Panc1 (cell line): ENCODE measurements around the gene TNFRSF14. TPM values are rescaled to one million over a fixed set of nuclear protein-coding genes. Genes with fewer than 3 reads are reported as not detected.

ENCODE experiments used
- ATAC-seq: fragments of 200-7000 bp; cut with Tn5 transposase; 2 replicates; pipeline ENCODE4 v1.9.1; 2020; ENCODE audit warnings: mild to moderate bottlenecking, moderate library complexity
- BruUV-seq: library from RNA; stranded (reverse); fragments of 400-500 nt; replicated peaks from 2 replicates; lab custom pipeline; 2021; lab: Mats Ljungman, UMichigan
- CTCF ChIA-PET: fragments of 300-600 bp; sonication (Branson Sonifier 250); formaldehyde crosslinking; loops from one replicate; lab custom pipeline; 2022; ENCODE audit warnings: antibody characterized with exemption; lab: Charles Lee
- POLR2A ChIA-PET: fragments of 300-600 bp; sonication (Branson Sonifier 250); formaldehyde crosslinking; loops from one replicate; lab custom pipeline; 2022; ENCODE audit warnings: antibody characterized with exemption; lab: Charles Lee
- DNase-seq: peaks from one replicate; pipeline ENCODE4 v3.0.0-alpha.2; 2010; ENCODE audit warnings: low read depth, low spot score
- H3K27ac ChIP-seq: 2 replicates; pipeline ENCODE4 v1.5.1; 2011; ENCODE audit warnings: mild to moderate bottlenecking, low read length, inconsistent platforms
- H3K27me3 ChIP-seq: fragments of 200-500 bp; sonication (Bioruptor generic); 2 replicates; pipeline ENCODE4 v1.6.0; 2014; ENCODE audit warnings: low read length, inconsistent platforms; ENCODE audit not compliant: control insufficient read depth, insufficient read depth
- H3K36me3 ChIP-seq: fragments of 200-500 bp; sonication (Bioruptor generic); 2 replicates; pipeline ENCODE4 v1.5.1; 2014; ENCODE audit warnings: inconsistent platforms, mild to moderate bottlenecking, low read length, moderate library complexity; ENCODE audit not compliant: control insufficient read depth, insufficient read depth
- H3K4me1 ChIP-seq: 2 replicates; pipeline ENCODE4 v1.5.1; 2011; ENCODE audit warnings: inconsistent platforms, mild to moderate bottlenecking, low read length, moderate library complexity; ENCODE audit not compliant: control insufficient read depth, insufficient read depth
- H3K4me3 ChIP-seq, 2 experiments: 2 replicates each; pipeline ENCODE4 v1.5.1; 2011 to 2012; ENCODE audit warnings: low read depth in 2 of 2, low read length in 2 of 2, mild to moderate bottlenecking in 2 of 2, inconsistent platforms in 1 of 2, moderate library complexity in 1 of 2
- H3K9me3 ChIP-seq: fragments of 200-500 bp; sonication (Bioruptor generic); 2 replicates; pipeline ENCODE4 v1.5.1; 2014; ENCODE audit warnings: low read depth, mild to moderate bottlenecking, inconsistent platforms, low read length, moderate library complexity; ENCODE audit not compliant: control insufficient read depth, insufficient read depth
- CTCF ChIP-seq: fragments of 450-650 bp; IDR thresholded peaks from 2 replicates; pipeline ENCODE4 v1.5.1; 2017; ENCODE audit warnings: mild to moderate bottlenecking
- POLR2AphosphoS5 ChIP-seq: IDR thresholded peaks from 2 replicates; pipeline ENCODE4 v1.6.1; 2012; ENCODE audit warnings: mild to moderate bottlenecking, low read depth, low read length, moderate library complexity
- REST ChIP-seq, 2 experiments: IDR thresholded peaks; 2 replicates each; pipeline ENCODE4 v1.6.1; 2011 to 2012; ENCODE audit warnings: low read depth in 2 of 2, control low read depth in 1 of 2, low read length in 1 of 2, mild to moderate bottlenecking in 1 of 2, moderate library complexity in 1 of 2; ENCODE audit not compliant: insufficient read depth in 1 of 2
- SIN3A ChIP-seq: IDR thresholded peaks from 2 replicates; pipeline ENCODE4 v1.6.1; 2012; ENCODE audit warnings: low read depth, mild to moderate bottlenecking, low read length, moderate library complexity, borderline replicate concordance; ENCODE audit not compliant: insufficient read depth
- TCF7L2 ChIP-seq: IDR thresholded peaks from 2 replicates; pipeline ENCODE4 v1.6.1; 2011; ENCODE audit warnings: mild to moderate bottlenecking, low read depth, low read length, inconsistent platforms
- in situ Hi-C: cut with HindIII; loops from 2 replicates; pipeline ENCODE4 v1.10.0; 2016; ENCODE audit warnings: low sequenced_read_pairs, low pct_unique_long_range_greater_than_20kb
- intact Hi-C: fragments of 100-400 bp; cut with micrococcal nuclease; formaldehyde crosslinking; loops from one replicate; pipeline ENCODE4 v1.10.0; 2022; ENCODE audit not compliant: unreplicated experiment
- total RNA-seq: library from RNA; stranded (reverse); gene quantifications from one replicate; pipeline ENCODE4 v1.2.1, GENCODE V29; 2021; ENCODE audit not compliant: unreplicated experiment

TNFRSF14 gene
- total RNA-seq, 1 experiment from 2014 or later: 20.1 TPM

- ChIA-PET POLR2A (no interaction called here), CTCF (no interaction called here)
- DNase-seq: no peak
- Histone ChIP-seq H3K36me3 (no peaks in the 10 kb centered on the region; the same call in 1 of the 2 replicates), H3K4me3 (no peak overlapping the region), H3K4me1 (peaks cover 49% of the 10 kb centered on the region), H3K27me3 (no peaks in the 10 kb centered on the region), H3K27ac (no peak overlapping the region), H3K9me3 (no peaks in the 10 kb centered on the region)
- BruUV-seq: no TSS peak
- intact Hi-C loops (no loop called here), in situ Hi-C loops (no loop called here)
- ATAC-seq: no peak
- TF ChIP-seq CTCF (no peak), POLR2AphosphoS5 (no peak), TCF7L2 (no peak), REST (IDR thresholded peaks at IDR 0.05; ENCODE audit: insufficient read depth in 1 of 2, low read depth in 2 of 2, low read length in 1 of 2) (no peak), SIN3A (no peak)
These were observed 28.2 kb upstream of the TNFRSF14 start for GRCh38 chr1:2528016-2528415.

- intact Hi-C loops (no loop called here), in situ Hi-C loops (no loop called here)
- DNase-seq: no peak
- peaks cover 46% of the 10 kb centered on the region for H3K4me1 ChIP-seq
- TF ChIP-seq SIN3A: no peak
- no peak for TF ChIP-seq CTCF
- no peak for TF ChIP-seq REST (IDR thresholded peaks at IDR 0.05; ENCODE audit: insufficient read depth in 1 of 2, low read depth in 2 of 2, low read length in 1 of 2)
- TF ChIP-seq TCF7L2: no peak
- no peak for TF ChIP-seq POLR2AphosphoS5
- POLR2A ChIA-PET: no interaction called here
- no peak overlapping the region for H3K4me3 ChIP-seq
- BruUV-seq: no TSS peak
- H3K9me3 ChIP-seq: no peaks in the 10 kb centered on the region
- no peaks in the 10 kb centered on the region for H3K27me3 ChIP-seq
- H3K27ac ChIP-seq: no peak overlapping the region
- CTCF ChIA-PET: no interaction called here
- no peak for ATAC-seq
- no peaks in the 10 kb centered on the region; the same call in 1 of the 2 replicates for H3K36me3 ChIP-seq
These were observed 27.6 kb upstream of the TNFRSF14 start for GRCh38 chr1:2528611-2528965.
